Stimulated activated CD4-positive, alpha-beta T cell treated with anti-CD3 and anti-CD28 coated beads, Interleukin-1b, Interleukin-23, amount 100 ng/mL, for 1 hour (primary cell): ENCODE data around the gene ONECUT2.

ENCODE experiments used
- DNase-seq, 2 donors: peaks; one replicate each; pipeline ENCODE4 v3.0.0-alpha.2; 2020; ENCODE audit warnings: low read depth in 2 of 2

Gene ONECUT2

GRCh38 chr18:57523171-57523956 is 88.2 kb downstream of the ONECUT2 start:
- DNase-seq = no peak

DNA sequence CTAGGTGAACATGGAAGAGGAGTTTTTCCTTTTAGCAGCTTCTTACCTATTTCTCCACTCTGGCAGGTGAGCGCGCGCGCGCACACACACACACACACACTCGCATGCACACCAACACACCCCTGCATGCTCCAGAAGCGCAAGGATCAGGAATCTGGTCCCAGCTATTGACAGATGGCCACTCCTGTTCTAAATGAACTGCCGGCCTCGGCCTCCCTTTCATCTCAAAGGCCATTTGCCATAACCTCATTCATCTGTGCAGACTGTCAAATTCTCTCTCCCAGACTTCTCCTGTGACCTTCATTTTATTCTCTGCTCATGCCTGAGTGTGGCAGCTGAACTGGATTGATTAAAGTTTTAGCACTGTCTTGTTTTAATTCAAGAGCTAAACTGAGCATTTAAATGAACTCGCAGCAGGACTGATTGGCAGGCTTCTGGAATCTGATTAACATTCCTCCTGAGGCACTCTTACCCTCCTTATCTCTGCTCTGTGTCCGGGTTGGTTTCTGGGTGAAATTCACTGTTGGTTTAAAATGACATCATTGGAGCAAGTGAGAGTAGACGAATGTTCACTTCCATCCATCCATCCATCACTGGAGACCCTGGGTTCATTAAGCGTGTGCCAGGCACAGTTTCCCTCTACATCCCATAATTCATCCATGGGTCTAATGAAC is 92.5 kb downstream of the ONECUT2 start:
- DNase-seq = no peak

DNA sequence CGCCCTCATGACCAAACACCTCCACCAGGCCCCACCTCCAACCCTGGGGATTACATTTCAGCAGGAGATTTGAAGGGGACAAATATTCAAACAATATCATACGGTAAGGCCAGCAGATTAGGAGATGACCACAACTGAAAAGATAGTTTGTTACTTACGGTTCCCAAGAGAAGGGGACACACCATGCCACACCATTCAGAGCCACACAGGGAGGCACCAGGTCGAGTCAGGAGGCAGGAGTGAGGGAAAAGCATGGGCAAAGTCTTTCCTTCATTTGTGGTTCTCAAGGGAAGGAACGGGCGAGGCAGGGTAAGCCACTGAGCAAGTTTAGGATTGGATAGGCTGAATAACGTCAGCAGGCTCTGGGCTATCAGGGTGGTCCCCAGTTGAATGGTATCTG is 94.0 kb downstream of the ONECUT2 start:
- DNase-seq = no peak

DNA sequence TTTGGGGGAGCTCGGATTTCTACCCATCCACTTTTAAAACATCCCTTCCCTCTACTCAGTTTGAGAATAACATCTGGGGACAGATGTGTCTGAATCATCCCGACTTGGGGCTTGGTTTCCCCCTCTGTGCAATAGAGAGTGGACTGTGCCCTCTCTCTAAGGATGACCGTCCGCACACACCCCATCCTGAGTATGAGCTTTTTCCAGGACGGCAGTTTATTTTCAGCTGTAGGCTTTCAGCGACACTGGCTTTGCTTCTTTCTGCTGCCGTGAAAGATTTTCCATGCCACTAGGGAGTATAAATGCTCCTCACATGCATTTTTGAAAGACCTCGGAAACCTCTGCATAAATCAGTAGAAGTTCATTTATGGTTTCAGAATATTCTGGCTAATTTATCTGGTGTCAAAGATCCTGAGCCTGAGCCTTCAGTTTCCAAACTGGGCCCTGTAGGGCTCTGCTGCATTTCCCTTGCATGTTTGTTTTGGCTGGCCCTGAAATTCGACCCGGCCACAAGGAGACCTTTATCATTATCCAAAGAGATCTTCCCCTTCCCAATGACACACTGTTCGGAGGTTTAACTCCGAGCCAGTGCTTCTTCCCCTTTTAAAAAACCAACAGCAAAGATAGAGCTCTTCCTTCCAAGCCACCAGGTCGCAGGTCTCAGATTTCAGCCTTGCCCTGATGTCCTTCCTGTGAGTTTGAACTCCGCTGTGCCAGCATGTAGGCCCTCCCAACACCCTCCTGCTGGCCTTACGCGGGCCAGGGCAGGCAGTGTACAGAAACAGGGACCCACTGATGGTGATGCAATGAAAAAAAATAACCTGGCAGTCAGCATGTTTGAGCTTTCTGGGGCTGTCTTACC is 98.1 kb downstream of the ONECUT2 start:
- no peak for DNase-seq

DNA sequence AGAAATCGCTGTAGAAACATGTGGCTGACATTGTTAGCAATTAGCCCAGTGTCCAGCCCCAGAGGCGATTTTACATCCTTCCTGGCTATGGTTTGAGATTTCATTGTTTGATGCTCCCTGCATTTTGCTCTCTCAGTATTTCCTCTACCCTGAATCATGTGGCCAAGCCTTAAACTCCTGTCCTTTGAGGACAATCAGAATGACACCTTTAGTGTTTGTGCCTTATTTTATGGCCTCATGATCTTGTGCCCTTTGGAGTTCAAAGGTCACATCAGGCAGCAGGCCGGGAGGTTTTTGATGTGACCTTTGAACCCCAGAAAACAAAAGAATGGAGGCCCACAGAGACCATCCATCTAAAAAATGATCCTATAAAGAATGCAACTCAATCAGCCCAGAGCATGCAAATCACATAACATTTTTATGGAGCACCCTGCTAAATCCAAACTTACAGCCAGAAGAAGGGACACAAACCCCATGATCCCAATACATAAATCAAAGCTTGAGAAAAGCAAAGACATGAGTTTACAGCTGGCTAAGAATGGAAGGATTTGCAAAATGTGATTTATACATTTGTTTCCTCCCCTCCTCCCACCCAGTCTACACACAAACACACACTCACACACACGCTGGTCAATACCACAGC is 98.8 kb downstream of the ONECUT2 start:
- no peak for DNase-seq

DNA sequence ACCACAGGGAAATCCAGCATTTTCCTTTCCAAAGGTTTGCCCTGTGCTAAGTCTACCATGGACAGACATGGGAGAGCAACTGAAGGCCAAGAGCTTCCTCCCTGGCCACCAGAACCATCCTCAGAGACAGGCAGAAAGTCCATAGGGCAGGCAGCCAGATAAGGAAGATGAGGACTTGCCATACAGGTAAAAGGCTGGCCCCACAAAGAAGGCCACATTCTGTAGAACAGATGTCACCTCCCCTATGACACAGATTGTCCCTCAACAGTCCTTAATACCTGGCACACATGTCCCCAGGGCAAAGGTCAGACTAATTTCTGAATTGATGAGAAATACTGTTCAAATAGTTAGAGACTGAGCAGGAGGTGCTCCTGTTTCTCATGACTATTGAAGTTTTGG is 99.3 kb downstream of the ONECUT2 start:
- no peak for DNase-seq

GRCh38 chr18:57538614-57539013 is 103.4 kb downstream of the ONECUT2 start:
- no peak for DNase-seq

DNA sequence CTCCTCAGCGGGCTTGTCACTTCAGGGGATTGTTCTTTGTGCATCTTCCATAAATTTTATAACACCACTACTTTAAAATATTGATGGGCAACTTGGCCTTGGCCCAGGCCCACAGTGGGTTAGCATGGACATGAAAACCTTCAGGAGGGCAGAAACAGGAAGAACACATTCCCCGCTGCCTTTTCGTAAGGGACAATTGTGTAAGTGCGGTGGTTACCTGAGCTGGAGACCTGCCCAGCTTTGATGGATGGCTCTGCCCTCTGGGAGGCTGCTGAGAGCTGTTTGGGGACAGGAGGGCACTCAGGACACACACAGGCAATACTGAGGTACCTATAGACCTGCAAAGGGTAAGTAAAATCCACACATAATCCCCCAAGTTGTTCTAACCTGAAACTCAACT is 104.5 kb downstream of the ONECUT2 start:
- DNase-seq = no peak
